H1 (cell line): ENCODE measurements around the gene TBC1D30. TPM values are rescaled to one million over a fixed set of nuclear protein-coding genes. Genes with fewer than 3 reads are reported as not detected.

Experiments
- CTCF ChIA-PET: fragments of 300-600 bp; sonication (Branson Sonifier 250); formaldehyde crosslinking; loops from one replicate; lab custom pipeline; 2021; ENCODE audit not compliant: partially characterized antibody; lab: Charles Lee
- POLR2A ChIA-PET: fragments of 300-600 bp; sonication (Branson Sonifier 250); formaldehyde crosslinking; loops from one replicate; lab custom pipeline; 2021; ENCODE audit warnings: inconsistent platforms; ENCODE audit not compliant: partially characterized antibody; lab: Charles Lee
- DNase-seq, 2 experiments: peaks; one replicate each; pipeline versions ENCODE4 v3.0.0 to v3.0.0-alpha.2; 2010 to 2022; ENCODE audit warnings: low spot score in 2 of 2, low read depth in 1 of 2, mixed read lengths in 1 of 2
- FAIRE-seq: peaks from 2 replicates; lab custom pipeline; 2011; peaks lifted over from hg19 to GRCh38; lab: Jason Lieb, UNC
- H2AFZ ChIP-seq: 2 replicates; pipeline ENCODE4 v1.8.1; 2012; ENCODE audit warnings: low read length, inconsistent platforms
- H2AK5ac ChIP-seq: 2 replicates; pipeline ENCODE4 v1.6.1; 2013; ENCODE audit warnings: low read depth, low read length
- H2BK120ac ChIP-seq: replicated peaks from 2 replicates; pipeline ENCODE3; 2013; ENCODE audit warnings: low read depth, low read length, inconsistent platforms
- H2BK12ac ChIP-seq: 2 replicates; pipeline ENCODE4 v1.6.1; 2013; ENCODE audit warnings: low read depth, low read length
- H2BK15ac ChIP-seq: 2 replicates; pipeline ENCODE4 v1.6.1; 2013; ENCODE audit warnings: low read length
- H2BK20ac ChIP-seq: 2 replicates; pipeline ENCODE4 v1.6.1; 2013; ENCODE audit warnings: low read length
- H2BK5ac ChIP-seq: 2 replicates; pipeline ENCODE4 v1.6.1; 2013; ENCODE audit warnings: low read depth, low read length
- H3K14ac ChIP-seq: 2 replicates; pipeline ENCODE4 v1.6.1; 2013; ENCODE audit warnings: inconsistent platforms; ENCODE audit not compliant: insufficient read length
- H3K18ac ChIP-seq: 2 replicates; pipeline ENCODE4 v1.6.1; 2013; ENCODE audit warnings: low read length; ENCODE audit errors: extremely low read depth
- H3K23ac ChIP-seq: 2 replicates; pipeline ENCODE4 v1.6.1; 2013; ENCODE audit warnings: inconsistent platforms; ENCODE audit not compliant: insufficient read length
- H3K23me2 ChIP-seq: 2 replicates; pipeline ENCODE4 v1.6.1; 2013; ENCODE audit warnings: low read depth, low read length
- H3K27ac ChIP-seq: 2 replicates; pipeline ENCODE4 v1.6.1; 2011; ENCODE audit warnings: low read depth, low read length, inconsistent platforms
- H3K27me3 ChIP-seq, 4 experiments: replicated peaks in 1 of 4; 1 replicate in 1 of 4; 2 replicates in 3 of 4; pipeline versions ENCODE4 v1.6.1 to v1.8.1; 2011 to 2013; ENCODE audit warnings: low read length in 3 of 4, mild to moderate bottlenecking in 3 of 4, inconsistent platforms in 2 of 4, mixed read lengths in 2 of 4, moderate library complexity in 1 of 4; ENCODE audit not compliant: control insufficient read depth in 3 of 4, insufficient read depth in 3 of 4; ENCODE audit errors: extremely low read depth in 1 of 4
- H3K36me3 ChIP-seq, 4 experiments: 2 replicates each; pipeline versions ENCODE4 v1.6.1 to v1.8.1; 2011 to 2013; ENCODE audit warnings: mild to moderate bottlenecking in 4 of 4, low read length in 3 of 4, moderate library complexity in 2 of 4, control low read depth in 1 of 4, inconsistent platforms in 1 of 4; ENCODE audit not compliant: insufficient read depth in 4 of 4, control insufficient read depth in 2 of 4
- H3K4ac ChIP-seq: replicated peaks from 2 replicates; pipeline ENCODE3; 2013; ENCODE audit warnings: low read length, low read depth, mixed read lengths, inconsistent platforms; ENCODE audit not compliant: insufficient read length
- H3K4me1 ChIP-seq, 4 experiments: replicated peaks in 1 of 4; 1 replicate in 1 of 4; 2 replicates in 3 of 4; pipeline versions ENCODE4 v1.6.1 to v1.8.1; 2011 to 2013; ENCODE audit warnings: low read length in 3 of 4, inconsistent platforms in 2 of 4, mixed read lengths in 1 of 4; ENCODE audit not compliant: insufficient read depth in 4 of 4, control insufficient read depth in 3 of 4
- H3K4me2 ChIP-seq, 2 experiments: 2 replicates each; pipeline versions ENCODE4 v1.6.1 to v1.8.1; 2011 to 2013; ENCODE audit warnings: low read depth in 2 of 2, low read length in 2 of 2, control low read depth in 1 of 2, inconsistent platforms in 1 of 2, mild to moderate bottlenecking in 1 of 2; ENCODE audit not compliant: insufficient read depth in 1 of 2
- H3K4me3 ChIP-seq, 4 experiments: fragments of 200-600, 300-600 bp in 1 of 4; sonication (generic), shearing (Covaris generic), sonication (Bioruptor Twin) in 1 of 4; 2 replicates each; pipeline versions ENCODE4 v1.5.1 to v1.8.1; 2011 to 2016; ENCODE audit warnings: low read length in 4 of 4, low read depth in 3 of 4, control low read depth in 2 of 4, inconsistent platforms in 2 of 4, mild to moderate bottlenecking in 2 of 4, mixed read lengths in 1 of 4, moderate library complexity in 1 of 4; ENCODE audit not compliant: insufficient read depth in 2 of 4; ENCODE audit errors: extremely low read depth in 1 of 4
- H3K56ac ChIP-seq: replicated peaks from 2 replicates; pipeline ENCODE3; 2013; ENCODE audit warnings: low read depth, mild to moderate bottlenecking, mixed read lengths, low read length, inconsistent platforms; ENCODE audit not compliant: insufficient read length
- H3K79me1 ChIP-seq: 2 replicates; pipeline ENCODE4 v1.6.1; 2013; ENCODE audit warnings: low read depth, low read length, control low read depth
- H3K79me2 ChIP-seq, 2 experiments: 2 replicates each; pipeline versions ENCODE4 v1.6.1 to v1.8.1; 2012 to 2013; ENCODE audit warnings: low read length in 2 of 2, mild to moderate bottlenecking in 2 of 2, inconsistent platforms in 1 of 2; ENCODE audit not compliant: insufficient read depth in 2 of 2, control insufficient read depth in 1 of 2
- H3K9ac ChIP-seq, 4 experiments: replicated peaks in 1 of 4; 1 replicate in 1 of 4; 2 replicates in 3 of 4; pipeline versions ENCODE4 v1.6.1 to v1.8.1; 2011 to 2013; ENCODE audit warnings: low read depth in 3 of 4, low read length in 3 of 4, control low read depth in 2 of 4, mild to moderate bottlenecking in 2 of 4, moderate library complexity in 2 of 4, inconsistent platforms in 1 of 4; ENCODE audit errors: extremely low read depth in 1 of 4
- H3K9me3 ChIP-seq, 2 experiments: 2 replicates each; pipeline versions ENCODE4 v1.6.1 to v1.8.1; 2012 to 2013; ENCODE audit warnings: mild to moderate bottlenecking in 2 of 2, moderate library complexity in 2 of 2, control low read depth in 1 of 2, inconsistent platforms in 1 of 2, low read depth in 1 of 2, low read length in 1 of 2, mixed read lengths in 1 of 2; ENCODE audit not compliant: insufficient read depth in 2 of 2
- H4K20me1 ChIP-seq, 2 experiments: replicated peaks in 1 of 2; 2 replicates each; pipeline versions ENCODE3 to v1.8.1; 2011 to 2013; ENCODE audit warnings: inconsistent platforms in 2 of 2, low read length in 2 of 2, mild to moderate bottlenecking in 1 of 2; ENCODE audit not compliant: insufficient read depth in 2 of 2, control insufficient read depth in 1 of 2
- H4K5ac ChIP-seq: 2 replicates; pipeline ENCODE4 v1.6.1; 2013; ENCODE audit warnings: low read length, low read depth, mixed read lengths, inconsistent platforms; ENCODE audit not compliant: insufficient read length
- H4K8ac ChIP-seq: 2 replicates; pipeline ENCODE4 v1.8.0; 2013; ENCODE audit warnings: mild to moderate bottlenecking, moderate library complexity, low read length, inconsistent platforms; ENCODE audit not compliant: insufficient read depth; ENCODE audit errors: extremely low read depth
- H4K91ac ChIP-seq: replicated peaks from 2 replicates; pipeline ENCODE3; 2013; ENCODE audit warnings: low read length, mixed read lengths, inconsistent platforms; ENCODE audit not compliant: insufficient read length
- ASH2L ChIP-seq: fragments of 200-600, 300-600 bp; sonication (generic); IDR thresholded peaks from one replicate; pipeline ENCODE4 v1.7.1; 2017; ENCODE audit warnings: low read length
- BRCA1 ChIP-seq: IDR thresholded peaks from 2 replicates; pipeline ENCODE4 v1.6.1; 2012; ENCODE audit warnings: low read depth, low read length, improper control_type of control experiment
- CBX8 ChIP-seq: fragments of 300-800, 300-1000 bp; sonication (generic); IDR thresholded peaks from 2 replicates; pipeline ENCODE4 v1.7.1; 2016; ENCODE audit warnings: low read depth, low read length, borderline replicate concordance
- JUND ChIP-seq: IDR thresholded peaks from 2 replicates; pipeline ENCODE4 v1.6.1; 2011; ENCODE audit warnings: mild to moderate bottlenecking, improper control_type of control experiment, low read length
- POU5F1 ChIP-seq: IDR thresholded peaks from 2 replicates; pipeline ENCODE4 v1.6.1; 2011; ENCODE audit warnings: low read depth, mild to moderate bottlenecking, low read length, moderate library complexity
- RXRA ChIP-seq: IDR thresholded peaks from 2 replicates; pipeline ENCODE4 v1.6.1; 2011; ENCODE audit warnings: low read depth, mild to moderate bottlenecking, low read length, moderate library complexity; ENCODE audit not compliant: insufficient read depth
- SRF ChIP-seq: IDR thresholded peaks from 2 replicates; pipeline ENCODE4 v1.6.1; 2011; ENCODE audit warnings: mild to moderate bottlenecking, low read depth, low read length, moderate library complexity
- SUZ12 ChIP-seq: fragments of 200-600 bp; sonication (generic); IDR thresholded peaks from 2 replicates; pipeline ENCODE4 v1.6.1; 2012; ENCODE audit warnings: mild to moderate bottlenecking, inconsistent platforms, low read length, moderate library complexity, mixed read lengths
- ZNF274 ChIP-seq: IDR thresholded peaks from 2 replicates; pipeline ENCODE4 v1.7.0; 2012; ENCODE audit warnings: low read length, borderline replicate concordance; ENCODE audit errors: extremely low read depth
- WGBS, 2 experiments: shearing (Covaris generic) in 1 of 2; methylation state at CpG; one replicate each; pipeline versions ENCODE4 v1.1.6 to v1.1.7; 2013 to 2015; ENCODE audit warnings: low lambda C conversion rate in 2 of 2, mixed read lengths in 2 of 2, inconsistent platforms in 1 of 2, low coverage in 1 of 2, missing lambda C conversion rate in 1 of 2; ENCODE audit not compliant: insufficient replicate concordance in 2 of 2, insufficient coverage in 1 of 2, insufficient read length in 1 of 2; ENCODE audit errors: extremely low coverage in 1 of 2, missing lambda C conversion rate in 1 of 2; 5-methylcytosine and 5-hydroxymethylcytosine counted together
- polyA plus RNA-seq, 7 experiments: library from polyadenylated mRNA; depleted of rRNA in 3 of 7; stranded (reverse) in 5 of 7; unstranded in 2 of 7; fragments of >200 nt in 5 of 7; fragments of 200-250 nt in 2 of 7; gene quantifications; 1 replicate in 5 of 7; 2 replicates in 1 of 7; 4 replicates in 1 of 7; pipeline versions ENCODE4 v1.2.1 to v1.2.3, GENCODE V29; 2011 to 2013; ENCODE audit warnings: missing spikeins in 2 of 7, mixed read lengths in 2 of 7
- total RNA-seq: library from RNA; stranded (reverse); fragmentation: NEBNext Ultra II Directional; extraction: Animal tissue kit (Norgen Biotek cat#: 25700); gene quantifications from 2 replicates; pipeline ENCODE4 v1.2.1, GENCODE V29; 2021
- TF ChIP-seq, protein P1 (sequence below): IDR thresholded peaks from 2 replicates; pipeline ENCODE4 v1.6.1; 2011; ENCODE audit warnings: low read length, improper control_type of control experiment
- TF ChIP-seq, protein P2 (sequence below), 3 experiments: IDR thresholded peaks; 1 replicate in 2 of 3; 2 replicates in 1 of 3; pipeline versions ENCODE4 v1.5.1 to v1.6.1; 2011; ENCODE audit warnings: low read length in 3 of 3, mild to moderate bottlenecking in 3 of 3, inconsistent platforms in 2 of 3, low read depth in 1 of 3, moderate library complexity in 1 of 3; ENCODE audit not compliant: insufficient read depth in 1 of 3; ENCODE audit errors: control extremely low read depth in 1 of 3

The TBC1D30 gene
- total and polyA plus RNA-seq, 2 of the 8 experiments (the other 6 are each of a cell fraction or from before 2014, with no cell fraction given): 2.8 to 5.5 TPM

DNA sequence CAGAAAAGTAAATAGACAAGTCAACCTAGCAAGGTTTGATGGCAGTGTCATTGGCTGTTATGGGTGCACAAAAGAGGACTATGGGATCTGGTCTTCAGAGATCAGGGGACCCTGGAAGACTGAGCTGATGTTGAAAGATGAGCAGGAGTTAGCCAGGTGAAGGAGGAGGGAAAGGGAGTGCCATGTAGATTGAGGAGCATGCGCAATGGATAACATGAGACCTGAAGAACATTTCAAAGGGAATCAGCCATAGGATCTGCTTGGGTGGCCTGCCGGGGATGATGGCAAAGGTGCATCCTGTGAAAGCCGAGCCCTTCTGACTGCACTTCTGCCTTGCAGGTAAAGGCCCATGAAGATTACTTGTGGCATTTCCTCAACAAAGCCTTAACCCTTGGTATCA is 90.8 kb downstream of the TBC1D30 start:
- no peak for FAIRE-seq
- TF ChIP-seq RXRA (no peak), CBX8 (no peak), POU5F1 (no peak), JUND (no peak), ZNF274 (no peak), ASH2L (no peak), SUZ12 (no peak), BRCA1 (no peak), SRF (no peak)
- TF ChIP-seq, protein P1, sequence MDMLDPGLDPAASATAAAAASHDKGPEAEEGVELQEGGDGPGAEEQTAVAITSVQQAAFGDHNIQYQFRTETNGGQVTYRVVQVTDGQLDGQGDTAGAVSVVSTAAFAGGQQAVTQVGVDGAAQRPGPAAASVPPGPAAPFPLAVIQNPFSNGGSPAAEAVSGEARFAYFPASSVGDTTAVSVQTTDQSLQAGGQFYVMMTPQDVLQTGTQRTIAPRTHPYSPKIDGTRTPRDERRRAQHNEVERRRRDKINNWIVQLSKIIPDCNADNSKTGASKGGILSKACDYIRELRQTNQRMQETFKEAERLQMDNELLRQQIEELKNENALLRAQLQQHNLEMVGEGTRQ: no peak
- TF ChIP-seq, protein P2, sequence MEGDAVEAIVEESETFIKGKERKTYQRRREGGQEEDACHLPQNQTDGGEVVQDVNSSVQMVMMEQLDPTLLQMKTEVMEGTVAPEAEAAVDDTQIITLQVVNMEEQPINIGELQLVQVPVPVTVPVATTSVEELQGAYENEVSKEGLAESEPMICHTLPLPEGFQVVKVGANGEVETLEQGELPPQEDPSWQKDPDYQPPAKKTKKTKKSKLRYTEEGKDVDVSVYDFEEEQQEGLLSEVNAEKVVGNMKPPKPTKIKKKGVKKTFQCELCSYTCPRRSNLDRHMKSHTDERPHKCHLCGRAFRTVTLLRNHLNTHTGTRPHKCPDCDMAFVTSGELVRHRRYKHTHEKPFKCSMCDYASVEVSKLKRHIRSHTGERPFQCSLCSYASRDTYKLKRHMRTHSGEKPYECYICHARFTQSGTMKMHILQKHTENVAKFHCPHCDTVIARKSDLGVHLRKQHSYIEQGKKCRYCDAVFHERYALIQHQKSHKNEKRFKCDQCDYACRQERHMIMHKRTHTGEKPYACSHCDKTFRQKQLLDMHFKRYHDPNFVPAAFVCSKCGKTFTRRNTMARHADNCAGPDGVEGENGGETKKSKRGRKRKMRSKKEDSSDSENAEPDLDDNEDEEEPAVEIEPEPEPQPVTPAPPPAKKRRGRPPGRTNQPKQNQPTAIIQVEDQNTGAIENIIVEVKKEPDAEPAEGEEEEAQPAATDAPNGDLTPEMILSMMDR (IDR thresholded peaks at IDR 0.05; ENCODE audit: control extremely low read depth in 1 of 3, insufficient read depth in 1 of 3, low read depth in 1 of 3, low read length in 3 of 3): no peak

More for the DNA sequence above, 90.8 kb downstream of the TBC1D30 start:
- CTCF ChIA-PET: interaction anchor here (0.6 to 1.1 kb wide), 3 partner anchors 34 to 111 kb away, joined by 3 read pairs; no protein-coding TSS in a partner anchor
- Histone ChIP-seq H3K14ac (no peak overlapping the region), H3K4ac (no peak overlapping the region), H4K8ac (no peak overlapping the region), H3K23ac (no peak overlapping the region), H2BK5ac (no peak overlapping the region), H3K36me3 (no peaks in the 10 kb centered on the region), H2BK12ac (no peak overlapping the region), H4K20me1 (no peaks in the 10 kb centered on the region), H3K4me1 (no peaks in the 10 kb centered on the region), H2BK15ac (no peak overlapping the region), H3K23me2 (no peaks in the 10 kb centered on the region; the same call in 1 of the 2 replicates), H3K4me3 (no peak overlapping the region), H3K18ac (no peak overlapping the region), H4K5ac (no peak overlapping the region), H4K91ac (no peak overlapping the region), H2AFZ (no peak overlapping the region), H3K27me3 (no peaks in the 10 kb centered on the region), H3K27ac (no peak overlapping the region), H3K9ac (no peak overlapping the region), H3K4me2 (no peak overlapping the region), H3K56ac (no peak overlapping the region), H2BK120ac (no peak overlapping the region), H3K79me2 (no peaks in the 10 kb centered on the region), H2BK20ac (no peak overlapping the region), H3K9me3 (no peaks in the 10 kb centered on the region), H2AK5ac (peak overlapping the region; percentile 92; the same call in 1 of the 2 replicates), H3K79me1 (no peaks in the 10 kb centered on the region)
- POLR2A ChIA-PET: no interaction called here
- DNase-seq: no peak
- 62% methylated on average over 3 of the region's 3 CpGs; no CpG with 5 or more reads in 1 of the 2 experiments for WGBS, 2 experiments
